WTC11 (cell line): ENCODE results near the gene ADGRL1. TPM values are rescaled to one million over a fixed set of nuclear protein-coding genes. Genes with fewer than 3 reads are reported as not detected.

Experiments
- ATAC-seq: fragments of 200-7000 bp; cut with Tn5 transposase; 2 replicates; pipeline ENCODE4 v1.10.0; 2021; ENCODE audit warnings: mild to moderate bottlenecking, moderate library complexity
- CTCF ChIA-PET: fragments of 300-600 bp; sonication (Branson Sonifier 250); formaldehyde crosslinking; loops from one replicate; lab custom pipeline; 2021; ENCODE audit warnings: antibody characterized with exemption; lab: Charles Lee
- POLR2A ChIA-PET: fragments of 350-600 bp; sonication (Branson Sonifier 250); formaldehyde crosslinking; loops from one replicate; lab custom pipeline; 2021; ENCODE audit warnings: antibody characterized with exemption; lab: Charles Lee
- DNase-seq: peaks from one replicate; pipeline ENCODE4 v3.0.0; 2021; ENCODE audit warnings: low spot score
- H3K27ac Mint-ChIP-seq: 2 replicates; pipeline ENCODE4 v1.8.0; 2021; ENCODE audit warnings: mixed read lengths
- H3K27me3 Mint-ChIP-seq: 2 replicates; pipeline ENCODE4 v1.8.0; 2021; ENCODE audit warnings: low read depth, mild to moderate bottlenecking, moderate library complexity, mixed read lengths
- H3K36me3 Mint-ChIP-seq: 2 replicates; pipeline ENCODE4 v1.8.0; 2021; ENCODE audit warnings: mixed read lengths
- H3K4me1 Mint-ChIP-seq: 2 replicates; pipeline ENCODE4 v1.8.0; 2022; ENCODE audit warnings: mixed read lengths
- H3K4me3 Mint-ChIP-seq: 2 replicates; pipeline ENCODE4 v1.8.0; 2021; ENCODE audit warnings: mild to moderate bottlenecking, moderate library complexity, mixed read lengths
- H3K9me3 Mint-ChIP-seq: 2 replicates; pipeline ENCODE4 v1.8.0; 2021; ENCODE audit warnings: mixed read lengths
- CDX4 ChIP-seq: fragments of 250-450 bp; sonication (Bioruptor Pico); IDR thresholded peaks from 2 replicates; pipeline ENCODE4 v1.9.0; 2021; ENCODE audit warnings: moderate library complexity, mild to moderate bottlenecking, inconsistent platforms, borderline replicate concordance
- FOXK1 ChIP-seq: sonication (generic); formaldehyde crosslinking; IDR thresholded peaks from 2 replicates; pipeline ENCODE4 v1.8.0; 2022; ENCODE audit warnings: mild to moderate bottlenecking, moderate library complexity, missing genetic modification reagents
- NR3C1 ChIP-seq: sonication (generic); formaldehyde crosslinking; conservative IDR thresholded peaks from 2 replicates; pipeline ENCODE4 v1.8.1; 2023; ENCODE audit warnings: low read depth, mild to moderate bottlenecking, missing genetic modification reagents
- OVOL2 ChIP-seq: fragments of 250-450 bp; sonication (Bioruptor Pico); IDR thresholded peaks from 2 replicates; pipeline ENCODE4 v1.9.0; 2021; ENCODE audit warnings: mild to moderate bottlenecking, borderline replicate concordance
- PRDM15 ChIP-seq: sonication (generic); formaldehyde crosslinking; IDR thresholded peaks from 2 replicates; pipeline ENCODE4 v1.8.0; 2022; ENCODE audit warnings: missing genetic modification reagents
- USF2 ChIP-seq: sonication (generic); formaldehyde crosslinking; IDR thresholded peaks from 2 replicates; pipeline ENCODE4 v1.8.1; 2023; ENCODE audit warnings: mild to moderate bottlenecking, missing genetic modification reagents, moderate library complexity
- ZBTB43 ChIP-seq: sonication (generic); formaldehyde crosslinking; IDR thresholded peaks from 2 replicates; pipeline ENCODE4 v1.8.1; 2023; ENCODE audit warnings: mild to moderate bottlenecking, missing genetic modification reagents
- ZNF138 ChIP-seq: sonication (generic); formaldehyde crosslinking; conservative IDR thresholded peaks from 2 replicates; pipeline ENCODE4 v1.8.1; 2022; ENCODE audit warnings: mild to moderate bottlenecking, moderate library complexity, missing genetic modification reagents
- ZNF232 ChIP-seq: sonication (generic); formaldehyde crosslinking; IDR thresholded peaks from 2 replicates; pipeline ENCODE4 v1.8.0; 2022; ENCODE audit warnings: mild to moderate bottlenecking, missing genetic modification reagents
- ZNF425 ChIP-seq: fragments of 250-450 bp; sonication (Bioruptor Pico); conservative IDR thresholded peaks from 2 replicates; pipeline ENCODE4 v1.9.0; 2021; ENCODE audit warnings: mild to moderate bottlenecking
- total RNA-seq: library from RNA; stranded (reverse); gene quantifications from 3 replicates; pipeline ENCODE4 v1.2.3, GENCODE V29; 2021

ADGRL1 gene
- total RNA-seq, 1 experiment from 2014 or later, result 128 TPM

GRCh38 chr19:14122924-14123323, 83.0 kb downstream of the ADGRL1 start:
- peaks cover 30% of the 10 kb centered on the region for H3K36me3 Mint-ChIP-seq
- TF ChIP-seq ZNF425 (CRISPR knock-in tag), result no peak
- TF ChIP-seq, all 79 proteins: peak for 0
- Mint-ChIP-seq H3K4me1 (peaks cover 9% of the 10 kb centered on the region), H3K27me3 (peaks cover 3% of the 10 kb centered on the region; the same call in 1 of the 2 replicates), H3K27ac (no peak overlapping the region), H3K4me3 (no peak overlapping the region), H3K9me3 (no peaks in the 10 kb centered on the region)
- ChIA-PET CTCF (interaction anchor here (0.6 to 1.6 kb wide), 5 partner anchors 9 to 352 kb away, joined by 3 to 6 read pairs (median 3); partner anchors contain the start of genes C19orf67 and PTGER1), POLR2A (interaction anchor here (0.7 kb wide), 1 partner anchor 268 kb away, joined by 3 read pairs; no protein-coding TSS in a partner anchor)
- ATAC-seq (no peak), DNase-seq (no peak)

- CTCF ChIA-PET, result interaction anchor here (0.6 kb wide), 1 partner anchor 240 kb away, joined by 3 read pairs; no protein-coding TSS in a partner anchor
- no peak for TF ChIP-seq NR3C1
- no peak for TF ChIP-seq ZNF138
- no peak for TF ChIP-seq PRDM15 (CRISPR knock-in tag)
- TF ChIP-seq OVOL2 (CRISPR knock-in tag), result no peak
- TF ChIP-seq ZBTB43 (CRISPR knock-in tag), result no peak
- TF ChIP-seq USF2, result no peak
- no peak for TF ChIP-seq ZNF425 (CRISPR knock-in tag)
- no peak for TF ChIP-seq FOXK1 (CRISPR knock-in tag)
- TF ChIP-seq ZNF232, result no peak
- TF ChIP-seq CDX4, result no peak
- POLR2A ChIA-PET, result no interaction called here
- Mint-ChIP-seq H3K27me3 (0 out of 2 replicates have a peak, but pooled peaks cover 7% of the 10 kb centered on the region), H3K36me3 (peaks cover 18% of the 10 kb centered on the region), H3K4me3 (no peak overlapping the region), H3K4me1 (peaks cover 20% of the 10 kb centered on the region), H3K9me3 (no peaks in the 10 kb centered on the region), H3K27ac (no peak overlapping the region)
- DNase-seq, result no peak
- no peak for ATAC-seq
These were observed 85.5 kb downstream of the ADGRL1 start for GRCh38 chr19:14120497-14120780.
